ENCODE results near the gene PTPN23. TPM values are rescaled to one million over a fixed set of nuclear protein-coding genes. Genes with fewer than 3 reads are reported as not detected.

PTPN23 gene
- total and polyA plus RNA-seq, 2 of the 8 experiments (the other 6 are each of a cell fraction or from before 2014, with no cell fraction given): 2.9 to 46.7 TPM

GRCh38 chr3:47424434-47425382 is 43.9 kb downstream of the PTPN23 start (continued):
- no peak for TF ChIP-seq POLR2A (IDR thresholded peaks at IDR 0.05; ENCODE audit: control extremely low read depth in 1 of 2, low read depth in 2 of 2, low read length in 2 of 2)
- no peak for TF ChIP-seq KDM5A (IDR thresholded peaks at IDR 0.05; ENCODE audit: low read length)
- TF ChIP-seq, protein P1, sequence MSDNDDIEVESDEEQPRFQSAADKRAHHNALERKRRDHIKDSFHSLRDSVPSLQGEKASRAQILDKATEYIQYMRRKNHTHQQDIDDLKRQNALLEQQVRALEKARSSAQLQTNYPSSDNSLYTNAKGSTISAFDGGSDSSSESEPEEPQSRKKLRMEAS (IDR thresholded peaks at IDR 0.05): no peak
- TF ChIP-seq NANOG (IDR thresholded peaks at IDR 0.05; ENCODE audit: insufficient read depth, low read depth, low read length, poor library complexity, severe bottlenecking): no peak
- TF ChIP-seq MAFK (IDR thresholded peaks at IDR 0.05; ENCODE audit: low read depth, low read length): no peak
- no peak for TF ChIP-seq ZNF274 (IDR thresholded peaks at IDR 0.05; ENCODE audit: borderline replicate concordance, extremely low read depth, low read length)
- TF ChIP-seq EGR1 (IDR thresholded peaks at IDR 0.05; ENCODE audit: borderline replicate concordance, low read depth, low read length): no peak
- no peak for TF ChIP-seq SP4 (IDR thresholded peaks at IDR 0.05; ENCODE audit: low read length)
